Body of pancreas (tissue), 4 donors: ENCODE data around the gene HOXA11. TPM values are rescaled to one million over a fixed set of nuclear protein-coding genes. Genes with fewer than 3 reads are reported as not detected.

ENCODE experiments used
- ATAC-seq: fragments of 150-250 bp; one replicate; pipeline ENCODE4 v1.9.1; 2016
- DNase-seq, 4 donors: peaks; one replicate each; pipeline ENCODE4 v3.0.0-alpha.2; 2019
- H3K27ac ChIP-seq, 4 donors: fragments of 200-600 bp; sonication (generic); 1 replicate in 3 of 4; 2 replicates in 1 of 4; pipeline versions ENCODE4 v1.5.1 to v1.6.1; 2016 to 2019; ENCODE audit warnings: mild to moderate bottlenecking in 1 of 4, mixed read lengths in 1 of 4, moderate library complexity in 1 of 4
- H3K27me3 ChIP-seq, 2 donors: fragments of 200-600 bp; sonication (generic); one replicate each; pipeline ENCODE4 v1.6.0; 2016; ENCODE audit warnings: mild to moderate bottlenecking in 1 of 2
- H3K36me3 ChIP-seq, 2 donors: fragments of 200-600 bp; sonication (generic); replicated peaks in 1 of 2; 2 replicates each; pipeline ENCODE4 v1.5.1; 2016; ENCODE audit warnings: low read depth in 2 of 2; ENCODE audit not compliant: insufficient read depth in 1 of 2
- H3K4me1 ChIP-seq: fragments of 200-600 bp; sonication (generic); one replicate; pipeline ENCODE4 v1.6.0; 2016
- H3K4me3 ChIP-seq, 2 donors: fragments of 200-600 bp; sonication (generic); 1 replicate in 1 of 2; 2 replicates in 1 of 2; pipeline ENCODE4 v1.5.1; 2016 to 2019
- H3K9me3 ChIP-seq, 3 donors: fragments of 200-600 bp; sonication (generic); 1 replicate in 2 of 3; 2 replicates in 1 of 3; pipeline ENCODE4 v1.5.1; 2016
- POLR2A ChIP-seq, 3 donors: fragments of 450-650 bp; IDR thresholded peaks; one replicate each; pipeline ENCODE4 v1.6.1; 2016; ENCODE audit warnings: antibody characterized with exemption in 3 of 3, mild to moderate bottlenecking in 2 of 3
- WGBS, 2 donors: methylation state at CpG; one replicate each; pipeline ENCODE4 v1.1.5; 2017; 5-methylcytosine and 5-hydroxymethylcytosine counted together
- intact Hi-C: fragments of 100-400 bp; cut with DNase I; formaldehyde crosslinking; loops from one replicate; pipeline ENCODE4 v1.15.1; 2023
- total RNA-seq, 2 donors: library from RNA; depleted of rRNA; stranded (reverse); fragments of >200 nt; gene quantifications; one replicate each; pipeline ENCODE4 v1.1.0, GENCODE V29; 2016
- TF ChIP-seq, protein P1 (sequence below), 7 experiments: fragments of 450-650 bp in 4 of 7; fragments of 200-600 bp in 3 of 7; sonication (generic) in 3 of 7; IDR thresholded peaks; one replicate each; pipeline ENCODE4 v1.5.1; 2016 to 2019; ENCODE audit warnings: antibody characterized with exemption in 7 of 7

HOXA11 gene
- total RNA-seq, 2 donors from 2014 or later, result not detected

DNA sequence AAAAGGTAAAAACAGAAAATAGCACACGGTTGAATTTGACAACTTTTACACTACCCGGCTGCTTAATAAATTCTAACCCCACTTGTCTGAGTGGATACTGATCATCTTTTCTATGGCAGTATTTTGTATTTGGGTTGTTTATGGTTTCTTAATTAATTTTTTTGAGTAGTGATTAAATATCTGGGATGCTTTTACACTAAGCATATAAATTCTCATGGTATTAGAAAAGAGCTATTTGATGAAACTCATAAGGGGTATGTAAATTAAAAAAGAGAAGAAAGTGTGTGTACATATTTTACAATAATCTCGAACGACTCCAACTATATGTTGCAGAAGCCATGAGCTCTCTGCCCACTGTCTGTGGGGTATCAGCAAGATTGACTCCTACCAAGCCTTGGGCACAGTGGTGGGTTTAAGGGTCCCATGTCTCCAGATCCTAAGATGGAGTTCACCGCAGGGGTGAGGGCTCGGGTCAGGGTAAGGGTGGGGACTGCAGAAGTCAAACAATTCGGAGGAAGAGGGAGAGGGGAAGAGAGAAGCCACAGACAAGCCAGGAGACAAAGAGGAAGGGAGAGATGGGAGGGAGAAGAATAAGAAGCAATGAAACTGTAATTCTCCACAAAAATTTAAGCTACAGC, 22.4 kb upstream of the HOXA11 start:
- no peak overlapping the region for H3K4me3 ChIP-seq

DNA sequence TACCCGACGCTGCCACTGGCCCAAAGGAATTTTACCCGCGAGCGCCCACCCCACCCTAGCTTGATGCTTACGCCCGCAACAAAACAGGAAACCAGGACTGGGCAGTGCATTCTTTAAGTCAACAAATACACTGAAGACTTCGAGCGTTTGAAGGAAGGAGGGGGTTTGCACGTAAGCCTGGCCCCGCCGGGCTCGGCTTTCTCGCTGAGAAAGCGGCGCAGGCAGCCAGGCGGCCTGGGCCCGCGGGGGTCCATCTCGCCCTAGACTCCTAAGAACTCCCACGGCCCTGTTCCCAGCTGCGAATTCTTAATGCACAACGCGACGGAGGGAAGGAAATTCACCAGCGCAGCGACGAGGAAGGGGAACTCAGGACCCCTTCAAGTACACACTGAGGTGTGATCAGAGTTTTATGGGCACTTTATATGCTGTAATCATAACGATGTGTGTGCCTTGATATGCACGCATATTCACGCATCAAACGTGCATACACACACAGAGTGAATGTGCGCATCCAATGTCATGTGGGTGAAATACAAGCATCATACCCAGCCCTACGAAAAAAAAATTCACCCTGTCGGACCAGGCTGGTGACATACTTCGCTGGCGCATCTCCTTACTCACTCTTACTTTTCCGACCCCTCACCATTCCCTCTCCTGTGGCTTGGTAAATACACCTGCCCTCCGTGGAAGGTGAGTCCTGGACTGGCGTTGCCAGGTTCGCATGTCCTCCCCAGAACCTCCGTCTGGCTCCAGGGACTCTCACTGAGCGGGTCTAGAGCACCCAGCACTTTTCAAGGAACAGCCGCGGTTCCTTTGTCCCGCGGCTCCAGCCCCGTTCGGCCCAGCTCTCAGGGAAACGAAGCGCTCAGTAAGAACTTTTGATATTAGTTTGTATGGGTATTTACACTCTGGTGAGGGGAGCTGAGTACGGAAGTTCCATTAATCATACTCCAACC, 20.6 kb upstream of the HOXA11 start:
- Histone ChIP-seq H3K27ac (no peak overlapping the region), H3K27me3 (peaks cover 0 to 72% of the 10 kb centered on the region in 2 donors), H3K4me1 (peaks cover 36% of the 10 kb centered on the region), H3K36me3 (no peaks in the 10 kb centered on the region), H3K9me3 (no peaks in the 10 kb centered on the region), H3K4me3 (no peak overlapping the region)
- no peak for TF ChIP-seq POLR2A (IDR thresholded peaks at IDR 0.05)
- TF ChIP-seq, protein P1, sequence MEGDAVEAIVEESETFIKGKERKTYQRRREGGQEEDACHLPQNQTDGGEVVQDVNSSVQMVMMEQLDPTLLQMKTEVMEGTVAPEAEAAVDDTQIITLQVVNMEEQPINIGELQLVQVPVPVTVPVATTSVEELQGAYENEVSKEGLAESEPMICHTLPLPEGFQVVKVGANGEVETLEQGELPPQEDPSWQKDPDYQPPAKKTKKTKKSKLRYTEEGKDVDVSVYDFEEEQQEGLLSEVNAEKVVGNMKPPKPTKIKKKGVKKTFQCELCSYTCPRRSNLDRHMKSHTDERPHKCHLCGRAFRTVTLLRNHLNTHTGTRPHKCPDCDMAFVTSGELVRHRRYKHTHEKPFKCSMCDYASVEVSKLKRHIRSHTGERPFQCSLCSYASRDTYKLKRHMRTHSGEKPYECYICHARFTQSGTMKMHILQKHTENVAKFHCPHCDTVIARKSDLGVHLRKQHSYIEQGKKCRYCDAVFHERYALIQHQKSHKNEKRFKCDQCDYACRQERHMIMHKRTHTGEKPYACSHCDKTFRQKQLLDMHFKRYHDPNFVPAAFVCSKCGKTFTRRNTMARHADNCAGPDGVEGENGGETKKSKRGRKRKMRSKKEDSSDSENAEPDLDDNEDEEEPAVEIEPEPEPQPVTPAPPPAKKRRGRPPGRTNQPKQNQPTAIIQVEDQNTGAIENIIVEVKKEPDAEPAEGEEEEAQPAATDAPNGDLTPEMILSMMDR (IDR thresholded peaks at IDR 0.05), result no peak
- no peak for DNase-seq
- WGBS, 2 donors, result 7 to 10% methylated on average over 47 to 52 of the region's 52 CpGs
- intact Hi-C loops, result loop anchor here (10.0 kb wide), 1 partner anchor 869 kb away; no protein-coding TSS in a partner anchor
- no peak for ATAC-seq

More for the DNA sequence above, 22.4 kb upstream of the HOXA11 start:
- ATAC-seq (no peak), DNase-seq (no peak)
- no peak for TF ChIP-seq POLR2A (IDR thresholded peaks at IDR 0.05)
- TF ChIP-seq, protein P1 (IDR thresholded peaks at IDR 0.05), result no peak
- H3K9me3 ChIP-seq, result no peaks in the 10 kb centered on the region
- peaks cover 0 to 66% of the 10 kb centered on the region in 2 donors for H3K27me3 ChIP-seq
- peaks cover 26% of the 10 kb centered on the region for H3K4me1 ChIP-seq
- intact Hi-C loops, result loop anchor here (10.0 kb wide), 1 partner anchor 867 kb away; no protein-coding TSS in a partner anchor
- WGBS, 2 donors, result 25 to 53% methylated on average over 7 of the region's 7 CpGs
- no peaks in the 10 kb centered on the region for H3K36me3 ChIP-seq
- no peak overlapping the region for H3K27ac ChIP-seq

DNA sequence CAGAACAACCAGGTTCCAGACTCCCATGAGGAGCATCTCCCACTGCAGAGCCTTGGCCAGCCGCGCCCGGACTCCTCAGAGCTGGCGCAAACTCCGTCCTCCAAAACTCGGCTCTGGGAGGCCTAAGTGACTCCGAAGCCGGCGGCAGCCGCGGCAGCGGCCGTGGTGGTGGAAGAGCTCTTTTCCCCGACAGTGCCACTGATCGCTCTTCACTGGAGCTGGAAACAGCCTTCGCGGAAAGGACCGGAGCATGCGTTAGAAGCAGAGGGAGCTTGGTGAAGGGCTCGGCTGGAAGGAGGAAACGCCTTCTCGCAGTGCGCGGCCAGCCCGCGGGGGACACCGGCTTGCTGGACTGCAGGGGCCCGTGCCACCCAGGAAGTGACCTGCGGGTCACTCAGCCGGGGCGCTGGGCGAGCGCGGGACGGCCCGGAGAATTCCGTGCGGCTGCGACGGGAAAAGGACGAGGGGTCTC, 19.9 kb upstream of the HOXA11 start:
- no peak for DNase-seq
- intact Hi-C loops, result loop anchor here (10.0 kb wide), 1 partner anchor 870 kb away; no protein-coding TSS in a partner anchor
- Histone ChIP-seq H3K36me3 (no peaks in the 10 kb centered on the region), H3K4me1 (peaks cover 36% of the 10 kb centered on the region), H3K4me3 (no peak overlapping the region), H3K27ac (no peak overlapping the region), H3K9me3 (no peaks in the 10 kb centered on the region), H3K27me3 (peaks cover 0 to 79% of the 10 kb centered on the region in 2 donors)
- no peak for TF ChIP-seq POLR2A (IDR thresholded peaks at IDR 0.05)
- TF ChIP-seq, protein P1 (IDR thresholded peaks at IDR 0.05), result no peak
- whole genome bisulfite sequencing, 2 donors, result 5% methylated on average over 38 to 41 of the region's 41 CpGs
- no peak for ATAC-seq

DNA sequence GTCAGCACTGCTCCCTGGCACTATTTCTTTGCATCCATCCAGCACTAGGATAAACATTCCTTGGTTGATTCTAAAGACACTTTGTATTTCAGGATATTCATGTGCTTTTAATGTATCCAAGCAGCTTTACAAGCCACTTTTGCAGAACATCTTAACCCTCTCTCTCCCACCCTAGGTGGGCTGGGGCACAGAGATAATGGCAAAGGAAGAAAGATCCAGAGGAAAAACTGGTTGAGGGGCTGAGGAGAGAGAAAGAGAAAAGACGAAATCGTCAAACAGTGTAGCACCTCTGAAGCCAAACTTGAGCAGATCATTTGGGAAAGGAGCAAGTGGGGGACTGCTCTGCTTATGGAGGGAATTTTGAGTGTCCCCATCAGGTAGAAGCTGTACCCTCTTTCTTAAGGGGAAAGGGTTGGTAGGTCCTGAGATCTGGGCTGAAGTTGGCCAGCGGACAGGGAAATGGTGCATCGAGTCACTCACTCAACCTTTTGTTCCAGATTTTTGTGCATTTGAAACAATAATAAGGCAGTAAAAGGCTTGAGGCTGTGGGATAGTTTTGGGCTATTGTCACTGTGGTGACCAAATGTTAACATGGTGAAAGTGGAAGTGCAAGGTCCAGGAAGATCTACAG, 19.0 kb upstream of the HOXA11 start:
- H3K9me3 ChIP-seq, result no peaks in the 10 kb centered on the region
- H3K4me1 ChIP-seq, result peaks cover 41% of the 10 kb centered on the region
- DNase-seq (no peak), ATAC-seq (no peak)
- no peak overlapping the region for H3K27ac ChIP-seq
- 15 to 19% methylated on average over 4 of the region's 4 CpGs for WGBS, 2 donors
- H3K27me3 ChIP-seq, result peaks cover 0 to 81% of the 10 kb centered on the region in 2 donors
- H3K36me3 ChIP-seq, result no peaks in the 10 kb centered on the region
- H3K4me3 ChIP-seq, result no peak overlapping the region
- TF ChIP-seq POLR2A (IDR thresholded peaks at IDR 0.05), result no peak
- intact Hi-C loops, result loop anchor here (10.0 kb wide), 1 partner anchor 871 kb away; no protein-coding TSS in a partner anchor
